Keratinocyte (primary cell): Measurements from ENCODE around the gene PPEF1.

Source experiments
- EZH2 ChIP-seq: IDR thresholded peaks from one replicate; pipeline ENCODE4 v1.6.1; 2012; ENCODE audit warnings: inconsistent platforms, mild to moderate bottlenecking, low read length, moderate library complexity
- TF ChIP-seq, protein P1 (sequence below), 3 experiments: IDR thresholded peaks in 1 of 3; conservative IDR thresholded peaks in 1 of 3; optimal IDR thresholded peaks in 1 of 3; 2 replicates in 2 of 3; 3 replicates in 1 of 3; pipeline versions ENCODE3 to v1.5.1; 2011; ENCODE audit warnings: low read length in 3 of 3, mild to moderate bottlenecking in 3 of 3, moderate library complexity in 2 of 3, control low read depth in 1 of 3, inconsistent platforms in 1 of 3; ENCODE audit not compliant: insufficient read depth in 2 of 3; ENCODE audit errors: extremely low read depth in 1 of 3

DNA sequence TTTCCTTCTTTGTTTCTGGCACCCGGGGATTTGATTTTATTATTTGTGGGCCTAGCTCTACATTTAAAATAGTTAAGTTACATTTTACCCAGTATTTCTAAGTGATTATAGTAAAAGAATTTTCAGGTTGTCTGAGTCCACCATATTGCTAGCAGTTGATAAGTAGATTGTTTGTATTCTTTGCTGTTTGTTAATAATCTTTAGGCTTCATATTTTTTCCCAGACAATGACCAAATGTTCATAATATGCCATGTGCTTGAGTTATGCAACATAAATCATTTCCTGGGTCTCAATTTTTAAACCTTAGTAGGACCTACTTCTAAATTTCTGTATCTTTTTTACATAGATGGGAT, 149.2 kb downstream of the PPEF1 start:
- no peak for TF ChIP-seq EZH2
- TF ChIP-seq, protein P1, sequence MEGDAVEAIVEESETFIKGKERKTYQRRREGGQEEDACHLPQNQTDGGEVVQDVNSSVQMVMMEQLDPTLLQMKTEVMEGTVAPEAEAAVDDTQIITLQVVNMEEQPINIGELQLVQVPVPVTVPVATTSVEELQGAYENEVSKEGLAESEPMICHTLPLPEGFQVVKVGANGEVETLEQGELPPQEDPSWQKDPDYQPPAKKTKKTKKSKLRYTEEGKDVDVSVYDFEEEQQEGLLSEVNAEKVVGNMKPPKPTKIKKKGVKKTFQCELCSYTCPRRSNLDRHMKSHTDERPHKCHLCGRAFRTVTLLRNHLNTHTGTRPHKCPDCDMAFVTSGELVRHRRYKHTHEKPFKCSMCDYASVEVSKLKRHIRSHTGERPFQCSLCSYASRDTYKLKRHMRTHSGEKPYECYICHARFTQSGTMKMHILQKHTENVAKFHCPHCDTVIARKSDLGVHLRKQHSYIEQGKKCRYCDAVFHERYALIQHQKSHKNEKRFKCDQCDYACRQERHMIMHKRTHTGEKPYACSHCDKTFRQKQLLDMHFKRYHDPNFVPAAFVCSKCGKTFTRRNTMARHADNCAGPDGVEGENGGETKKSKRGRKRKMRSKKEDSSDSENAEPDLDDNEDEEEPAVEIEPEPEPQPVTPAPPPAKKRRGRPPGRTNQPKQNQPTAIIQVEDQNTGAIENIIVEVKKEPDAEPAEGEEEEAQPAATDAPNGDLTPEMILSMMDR (optimal IDR thresholded peaks at IDR 0.05 in 1 of 3, IDR thresholded peaks at IDR 0.05 in 1 of 3, conservative IDR thresholded peaks at IDR 0.05 in 1 of 3; ENCODE audit: extremely low read depth in 1 of 3, insufficient read depth in 2 of 3, low read length in 3 of 3) = no peak
